NAMALWA (cell line): ENCODE data around the gene SYF2.

Experiments used
- DNase-seq: peaks from one replicate; pipeline ENCODE4 v3.0.0-alpha.2; 2015; ENCODE audit warnings: low spot score

Gene SYF2

DNA sequence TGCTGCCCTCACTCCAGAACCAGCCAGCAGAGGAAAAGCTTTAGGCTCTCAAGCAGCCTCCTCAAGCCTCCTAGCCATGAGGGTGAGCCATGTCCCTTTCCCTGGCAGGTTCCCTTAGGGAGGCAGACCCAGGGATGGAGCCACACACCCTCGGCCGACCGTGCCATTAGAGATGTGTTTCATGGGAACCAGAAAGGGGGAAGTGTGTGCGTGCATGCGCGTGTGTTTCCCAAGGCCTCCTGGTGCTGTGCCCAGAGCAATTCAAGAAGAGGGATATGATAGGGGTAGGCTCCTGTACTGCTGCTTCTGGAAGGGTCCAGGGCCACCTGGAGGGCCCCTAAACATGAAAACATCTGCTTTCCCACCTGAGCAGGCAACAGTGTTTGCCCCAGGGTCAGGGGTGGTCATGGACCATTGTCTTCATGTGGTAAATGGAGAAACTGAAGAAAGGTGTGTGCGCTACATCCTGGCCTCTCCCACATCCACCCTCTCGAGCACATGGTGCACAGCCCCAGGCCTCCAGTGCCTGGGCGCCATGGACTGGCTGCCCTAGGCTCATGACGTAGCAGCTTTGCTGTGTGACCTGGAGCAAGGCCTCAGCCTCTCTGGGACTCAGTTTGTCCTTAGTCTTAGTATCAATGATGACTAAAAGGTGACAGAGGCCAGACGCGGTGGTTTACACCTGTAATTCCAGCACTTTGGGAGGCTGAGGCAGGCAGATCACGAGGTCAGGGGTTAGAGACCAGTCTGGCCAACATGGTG lies 48.1 kb downstream of the SYF2 start:
- DNase-seq, result no peak

DNA sequence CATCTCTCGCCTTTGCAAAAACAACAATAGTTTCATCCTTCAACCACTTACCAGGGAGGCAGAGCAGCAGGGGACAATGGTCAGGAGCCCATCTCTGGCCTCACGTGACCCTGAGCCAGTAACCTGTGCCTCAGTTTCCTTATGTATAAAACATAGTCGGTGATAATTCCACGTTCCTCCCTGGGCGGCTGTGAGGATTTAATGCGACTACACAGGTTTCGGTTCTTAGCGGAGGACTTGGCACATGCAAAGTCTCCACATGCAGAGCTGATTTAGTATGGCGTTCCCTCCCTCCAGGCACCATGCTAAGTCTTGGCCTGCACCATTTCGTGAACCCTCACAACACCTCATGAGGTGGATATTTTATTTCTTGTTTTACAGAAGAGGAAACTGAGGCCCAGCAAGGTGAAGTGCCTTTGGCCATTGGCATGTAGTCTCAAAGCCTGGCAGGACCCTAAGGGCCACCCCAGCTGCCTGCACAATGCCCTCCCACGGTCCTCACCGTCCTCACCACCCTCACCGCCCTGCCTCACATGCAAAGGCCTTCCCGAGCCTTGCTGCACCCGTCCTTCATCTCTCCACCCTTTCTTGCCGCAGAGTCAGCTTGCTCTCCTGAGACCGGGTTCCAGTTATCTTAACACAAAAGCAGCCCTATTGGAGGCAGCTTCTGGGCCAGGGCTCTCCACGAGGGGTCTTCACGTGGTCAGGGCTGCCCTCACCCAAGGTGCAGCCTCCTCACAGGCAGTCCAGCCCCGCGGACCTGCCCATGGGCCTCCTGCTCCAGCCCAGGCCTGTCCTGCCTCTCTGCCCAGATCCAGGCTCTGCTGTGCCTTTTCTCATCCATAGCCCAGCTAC lies 48.9 kb downstream of the SYF2 start:
- no peak for DNase-seq

DNA sequence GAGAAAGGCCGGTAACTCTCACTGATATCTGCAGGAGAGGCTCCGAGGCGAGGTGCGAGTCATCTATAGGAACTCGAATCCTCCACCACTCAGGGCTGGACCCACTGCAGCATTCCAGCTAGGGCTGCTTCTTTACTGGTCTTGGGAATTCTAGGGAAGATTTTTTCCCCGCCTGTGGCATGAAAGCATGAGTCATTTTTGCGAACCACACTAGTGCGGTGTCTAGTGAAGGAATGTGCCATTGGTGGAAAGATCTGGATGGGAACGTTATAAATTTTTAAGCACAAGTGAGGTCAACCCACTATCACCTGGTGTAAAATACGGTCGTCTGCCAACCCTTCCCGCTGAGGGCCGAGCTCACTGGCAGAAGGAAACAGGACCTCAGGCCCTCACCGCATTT lies 49.7 kb downstream of the SYF2 start:
- DNase-seq, result no peak

DNA sequence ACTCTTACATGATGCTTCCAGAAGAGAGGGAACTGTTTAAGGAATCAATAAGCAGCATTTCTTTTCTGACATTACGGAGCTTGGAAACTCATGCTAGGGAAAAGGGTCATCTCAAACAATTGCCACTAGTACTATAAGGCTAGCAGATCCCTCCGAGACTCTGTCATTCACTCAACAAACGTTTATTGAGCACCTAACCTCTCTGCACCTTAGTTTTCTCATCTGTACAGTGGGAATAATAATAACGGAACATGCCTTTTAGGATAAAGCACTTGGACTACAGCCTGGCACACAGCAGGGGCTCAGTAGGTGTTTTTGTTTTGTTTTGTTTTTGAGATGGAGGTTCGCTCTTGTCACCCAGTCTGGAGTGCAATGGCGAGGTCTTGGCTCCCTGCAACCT lies 51.3 kb downstream of the SYF2 start:
- DNase-seq, result no peak

DNA sequence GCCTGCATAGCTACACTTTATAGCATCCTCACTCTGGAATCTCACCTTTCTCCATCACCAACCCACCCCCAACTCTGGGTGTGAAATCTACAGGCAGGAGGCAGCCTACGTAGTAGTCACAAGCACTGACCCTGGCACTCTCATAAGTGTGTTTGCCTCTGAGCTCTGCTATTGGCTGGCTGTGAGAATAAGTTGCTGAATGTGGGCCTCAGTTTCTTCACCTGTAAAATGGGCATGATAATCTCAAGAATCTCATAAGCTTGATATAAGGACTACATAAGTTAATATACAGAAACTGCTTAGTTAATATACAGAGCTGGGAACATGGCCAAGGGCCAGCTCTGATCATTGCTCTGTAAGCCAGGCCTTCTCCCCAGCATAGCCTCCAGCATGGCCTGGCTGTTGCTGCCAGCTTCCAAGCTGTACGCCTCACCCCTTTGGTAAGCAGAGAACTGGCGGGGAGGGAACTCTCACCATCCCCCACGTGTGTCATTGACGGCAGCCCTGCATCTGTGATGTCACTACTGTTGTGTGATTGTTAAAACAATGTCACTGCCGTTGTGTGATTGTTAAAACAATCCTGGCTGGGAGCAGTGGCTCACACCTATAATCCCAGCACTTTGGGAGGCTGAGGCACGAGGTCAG lies 53.3 kb downstream of the SYF2 start:
- no peak for DNase-seq

DNA sequence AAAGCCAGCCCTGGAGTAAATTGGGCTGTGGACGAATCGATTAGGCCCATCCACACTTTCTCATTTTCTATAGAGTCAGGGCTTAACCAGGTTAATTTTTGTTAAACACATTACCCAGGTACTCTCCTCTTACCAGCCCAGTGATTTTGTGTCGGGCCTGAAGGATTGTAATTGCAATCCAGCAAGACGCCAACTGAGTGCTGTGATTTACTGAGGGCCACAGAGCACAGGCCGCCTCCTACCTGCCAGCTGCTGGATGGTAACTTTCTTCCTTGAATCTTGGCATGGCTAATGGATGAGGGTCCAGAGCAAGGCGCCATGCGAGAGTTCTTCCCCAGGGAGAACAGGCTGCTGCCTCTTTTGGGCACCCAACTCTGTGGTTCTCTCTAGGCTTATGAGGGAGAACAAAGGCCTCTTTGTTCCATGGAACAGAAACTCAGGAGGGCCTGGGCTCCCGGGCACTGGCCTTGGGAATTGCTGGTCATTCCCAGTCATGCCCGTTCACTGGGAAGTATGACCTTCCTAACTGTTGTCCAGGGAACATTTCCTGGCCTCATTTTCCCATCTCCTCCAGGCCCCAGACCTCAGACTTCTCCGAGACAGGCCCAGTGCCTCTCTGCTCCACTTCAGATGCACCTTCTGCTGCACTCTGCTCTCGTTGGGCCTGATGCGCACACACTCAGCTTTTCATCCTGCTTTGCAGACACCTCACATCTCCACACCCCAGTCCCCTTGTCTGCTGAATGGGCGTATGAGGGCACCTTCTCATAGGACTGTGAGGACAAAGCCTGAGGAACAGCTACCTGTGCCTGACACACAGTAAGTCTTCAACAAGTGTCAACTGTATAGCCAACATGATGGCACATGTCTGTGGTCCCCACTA lies 57.3 kb downstream of the SYF2 start:
- DNase-seq, result no peak

DNA sequence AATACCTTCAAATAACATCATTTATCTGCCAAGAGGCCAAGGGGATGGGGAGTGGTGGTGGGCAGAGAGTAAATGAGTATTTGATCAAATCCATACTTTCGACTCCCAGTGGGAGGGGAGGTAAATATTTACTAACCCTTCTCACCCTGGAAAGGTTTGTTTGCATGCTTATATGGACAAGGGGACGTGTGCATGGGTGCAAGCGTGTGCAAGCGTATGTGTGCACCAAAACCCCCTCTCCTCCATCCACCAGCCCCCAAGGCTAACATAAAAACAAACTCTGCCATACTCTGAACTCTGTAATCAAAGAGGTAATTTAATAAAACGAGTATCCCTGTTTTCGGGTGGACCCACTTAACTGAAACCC lies 58.0 kb downstream of the SYF2 start:
- no peak for DNase-seq

DNA sequence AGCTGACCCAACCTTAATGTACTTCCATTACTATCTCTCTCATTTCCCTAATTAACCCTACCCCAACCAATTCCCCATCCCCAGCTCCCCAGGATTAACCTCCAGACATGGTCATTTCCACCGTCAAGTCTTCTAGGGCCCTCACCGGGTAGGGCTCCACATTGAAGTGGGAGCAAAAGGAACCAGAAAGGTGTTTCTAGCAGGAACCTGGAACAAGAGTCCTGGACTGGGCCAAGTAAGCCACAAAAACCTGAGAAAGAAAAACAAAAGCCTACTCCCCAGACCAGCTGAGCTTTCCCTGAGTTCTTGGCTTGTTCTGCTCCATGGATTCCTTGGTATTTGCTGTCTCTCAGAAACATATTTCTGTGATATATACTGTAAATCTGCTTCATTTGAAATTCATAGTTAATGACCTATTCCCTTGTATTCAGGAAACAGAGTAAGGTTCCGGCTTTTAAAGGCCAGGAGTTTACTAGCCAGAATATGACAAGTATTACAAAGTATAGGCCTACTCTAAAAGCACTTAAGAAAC lies 58.4 kb downstream of the SYF2 start:
- DNase-seq, result no peak
